Heart right ventricle (tissue), 16 donors: ENCODE results near the gene SPTB. TPM values are rescaled to one million over a fixed set of nuclear protein-coding genes. Genes with fewer than 3 reads are reported as not detected.
A peak's percentile ranks its signal among the peaks of the same experiment; 100 is the strongest.

ENCODE experiments used
- ATAC-seq, 8 donors: fragments of 200-7000 bp; cut with Tn5 transposase; one replicate each; pipeline ENCODE4 v1.9.1; 2020; ENCODE audit warnings: mild to moderate bottlenecking in 8 of 8, moderate library complexity in 8 of 8, moderate number of reproducible peaks in 1 of 8
- DNase-seq, 2 donors: peaks; one replicate each; pipeline ENCODE4 v3.0.0-alpha.2; 2020
- H3K27ac ChIP-seq, 10 donors: fragments of 200-600 bp; sonication (generic) in 2 of 10; one replicate each; pipeline versions ENCODE4 v1.5.0 to v1.8.0; 2020 to 2022; ENCODE audit warnings: mild to moderate bottlenecking in 3 of 10
- H3K27me3 ChIP-seq, 7 donors: fragments of 200-600 bp; one replicate each; pipeline ENCODE4 v1.8.0; 2021 to 2022; ENCODE audit warnings: mild to moderate bottlenecking in 2 of 7
- H3K36me3 ChIP-seq, 9 donors: fragments of 200-600 bp; sonication (generic) in 1 of 9; one replicate each; pipeline versions ENCODE4 v1.5.0 to v1.8.0; 2020 to 2022; ENCODE audit warnings: mild to moderate bottlenecking in 2 of 9
- H3K4me1 ChIP-seq, 9 donors: fragments of 200-600 bp; sonication (generic) in 1 of 9; one replicate each; pipeline versions ENCODE4 v1.5.0 to v1.8.0; 2020 to 2022; ENCODE audit warnings: mild to moderate bottlenecking in 4 of 9
- H3K4me3 ChIP-seq, 10 donors: fragments of 200-600 bp; sonication (generic) in 2 of 10; one replicate each; pipeline versions ENCODE4 v1.5.0 to v1.8.0; 2020 to 2022; ENCODE audit warnings: mild to moderate bottlenecking in 7 of 10, moderate library complexity in 2 of 10
- H3K9me3 ChIP-seq, 11 donors: fragments of 200-600 bp in 10 of 11; sonication (generic) in 2 of 11; one replicate each; pipeline versions ENCODE4 v1.5.0 to v1.8.0; 2013 to 2022; ENCODE audit warnings: mild to moderate bottlenecking in 2 of 11, control low read depth in 1 of 11, moderate library complexity in 1 of 11
- CTCF ChIP-seq, 9 donors: fragments of 200-600 bp; sonication (generic) in 2 of 9; IDR thresholded peaks; one replicate each; pipeline versions ENCODE4 v1.5.0 to v1.8.0; 2021 to 2022; ENCODE audit warnings: antibody characterized with exemption in 9 of 9, mild to moderate bottlenecking in 5 of 9, moderate library complexity in 1 of 9
- WGBS, 2 donors: extraction: QIAGEN DNeasy Blood & Tissue Kit; methylation state at CpG; one replicate each; pipeline ENCODE4 v1.1.7; 2013; ENCODE audit warnings: inconsistent platforms in 1 of 2; 5-methylcytosine and 5-hydroxymethylcytosine counted together
- intact Hi-C, 10 donors: fragments of 100-400 bp; cut with DNase I; formaldehyde crosslinking; loops; one replicate each; pipeline versions ENCODE4 v1.11.1 to v1.14.2; 2022
- polyA plus RNA-seq, 2 donors: library from polyadenylated mRNA; stranded (reverse); fragments of 200-250 nt; gene quantifications; one replicate each; pipeline ENCODE4 v1.2.3, GENCODE V29; 2013
- total RNA-seq, 10 donors: library from RNA; stranded (reverse); fragmentation: NEBNext Ultra II Directional in 3 of 10; extraction: Animal tissue kit (Norgen Biotek cat#: 25700) in 3 of 10; gene quantifications; one replicate each; pipeline versions ENCODE4 v1.2.1 to v1.2.4, GENCODE V29; 2021 to 2023
- donor health status: Arrhythmogenic right ventricular cardiomyopathy.
- donor health status: ischemic (EF 13 %, LVEDD 7.1; RV severe dilation, severe dysfunction).
- donor health status: healthy with polysubstance abuse.
- donor health status: DM: no; HTN: yes; CAD: no.
- donor health status: DM: no; HTN: no; CAD: no.
- donor health status: ischemic (EF 25% LVEDD 6.9; RV normal size, moderate dysfunction).
- donor health status: ischemic (EF 25% LVEDD 5.7; RV mildly dilated, moderate dysfunction).
- donor health status: healthy.
- donor health status: DM: yes; HTN: yes; CAD: no.
- donor health status: Ischemic cardiomyopathy.
- donor health status: ischemic (EF 35%, LVEDD 5.7; RV mildly dilated, moderate dysfunction).
- donor health status: nonischemic (EF 11% LVEDD 7.7; RV severe dilation, severe dysfunction).
- donor health status: DM: yes; HTN: yes; CAD: no.
- donor health status: PGD.
- donor health status: ischemic (EF 29% LVEDD 5.4; RV normal size, mild dysfunction).
- donor health status: nonischemic (EF 23%, LVEDD 6.1; RV moderate dilation, normal function).

Gene SPTB
- total and polyA plus RNA-seq, 12 donors: 24.0 to 114 (median 92.1) TPM

DNA sequence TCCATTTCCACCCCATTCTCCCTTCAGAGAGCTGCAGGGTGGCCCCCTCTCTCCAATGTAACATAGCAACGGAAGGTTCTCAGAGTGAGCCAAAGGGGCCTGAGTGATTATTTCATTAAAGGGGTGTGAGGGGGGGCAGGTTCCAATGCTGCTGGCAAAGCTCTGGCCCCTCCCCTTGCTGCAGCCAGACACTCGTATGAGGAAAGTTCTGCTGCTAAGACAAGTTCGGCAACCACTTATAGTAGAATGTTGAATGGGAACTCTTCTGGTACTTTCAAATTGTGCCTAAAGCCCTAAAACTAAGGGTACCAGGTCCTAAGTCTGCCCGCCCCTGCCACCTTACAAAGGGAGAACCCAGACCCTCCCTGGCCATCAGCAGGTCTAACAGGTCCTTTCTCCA, 125.7 kb downstream of the SPTB start:
- Histone ChIP-seq H3K4me3 (no peak overlapping the region), H3K27me3 (no peaks in the 10 kb centered on the region), H3K4me1 (peaks cover 12 to 38% (median 21%) of the 10 kb centered on the region in 9 donors), H3K9me3 (no peaks in the 10 kb centered on the region), H3K36me3 (peaks cover 0 to 27% (median 9%) of the 10 kb centered on the region in 9 donors), H3K27ac (no peak overlapping the region)
- DNase-seq: no peak
- no peak for ATAC-seq
- intact Hi-C loops: loop anchor here in 1 of 10 donors (5.0 kb wide), 1 partner anchor 37 kb away; no protein-coding TSS in a partner anchor
- no peak for TF ChIP-seq CTCF (IDR thresholded peaks at IDR 0.05)
- 92 to 93% methylated on average over 4 of the region's 4 CpGs for WGBS, 2 donors

DNA sequence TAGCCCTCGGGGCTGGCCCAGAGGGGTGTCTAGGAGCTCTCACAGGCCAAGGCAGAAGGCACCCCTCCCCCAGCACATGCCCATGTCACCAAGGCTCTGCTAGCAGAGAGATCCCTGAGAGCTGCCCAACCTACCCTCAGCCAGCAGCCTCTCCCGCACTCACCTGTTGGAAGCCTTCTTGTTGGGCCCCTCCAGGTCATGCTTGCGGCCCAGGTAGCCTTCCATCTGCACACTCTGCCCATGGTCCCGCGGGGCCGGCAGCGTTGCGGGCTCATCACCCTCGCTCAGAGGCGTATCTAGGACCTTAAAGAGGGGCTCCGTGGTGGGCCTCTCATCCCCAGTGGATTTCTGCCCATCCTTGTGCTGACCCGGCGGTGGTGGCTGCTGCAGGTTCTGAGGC, 126.3 kb downstream of the SPTB start:
- intact Hi-C loops: loop anchor here in 1 of 10 donors (5.0 kb wide), 1 partner anchor 36 kb away; no protein-coding TSS in a partner anchor
- WGBS, 2 donors: 94 to 95% methylated on average over 13 of the region's 13 CpGs
- TF ChIP-seq CTCF (IDR thresholded peaks at IDR 0.05): no peak

DNA sequence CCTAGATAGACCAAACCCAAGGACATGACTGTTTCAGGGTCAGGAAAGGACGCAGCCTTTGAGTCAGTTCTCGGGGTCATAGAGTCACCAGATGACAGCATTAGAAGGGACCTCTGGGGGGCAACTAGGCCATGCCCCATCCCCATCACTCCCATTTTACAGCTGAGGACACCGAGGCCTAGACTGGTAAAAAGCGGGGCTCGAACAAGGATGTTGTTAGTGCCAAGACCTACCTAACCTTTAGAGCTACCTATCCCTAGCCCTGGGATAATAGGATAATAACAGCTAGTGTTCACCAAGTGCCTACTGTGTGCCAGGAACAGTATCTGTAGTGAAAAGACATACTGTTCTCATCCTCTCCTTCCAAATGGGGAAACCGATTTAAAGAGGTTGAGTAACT, 126.8 kb downstream of the SPTB start:
- H3K4me1 ChIP-seq: peaks cover 6 to 28% (median 10%) of the 10 kb centered on the region in 9 donors
- TF ChIP-seq CTCF (IDR thresholded peaks at IDR 0.05): no peak
- WGBS, 2 donors: 94% methylated on average over 6 of the region's 6 CpGs
- no peaks in the 10 kb centered on the region for H3K9me3 ChIP-seq
- DNase-seq: no peak
- no peak for ATAC-seq
- H3K36me3 ChIP-seq: peaks cover 0 to 37% (median 9%) of the 10 kb centered on the region in 9 donors
- H3K4me3 ChIP-seq: no peak overlapping the region
- intact Hi-C loops: loop anchor here in 1 of 10 donors (5.0 kb wide), 1 partner anchor 36 kb away; no protein-coding TSS in a partner anchor
- H3K27me3 ChIP-seq: no peaks in the 10 kb centered on the region
- no peak overlapping the region for H3K27ac ChIP-seq

More for the DNA sequence above, 126.3 kb downstream of the SPTB start:
- ATAC-seq: no peak
- peaks cover 0 to 33% (median 9%) of the 10 kb centered on the region in 9 donors for H3K36me3 ChIP-seq
- H3K4me1 ChIP-seq: peaks cover 10 to 32% (median 15%) of the 10 kb centered on the region in 9 donors
- H3K27ac ChIP-seq: no peak overlapping the region
- H3K27me3 ChIP-seq: no peaks in the 10 kb centered on the region
- no peak for DNase-seq
- no peak overlapping the region for H3K4me3 ChIP-seq
- H3K9me3 ChIP-seq: no peaks in the 10 kb centered on the region

DNA sequence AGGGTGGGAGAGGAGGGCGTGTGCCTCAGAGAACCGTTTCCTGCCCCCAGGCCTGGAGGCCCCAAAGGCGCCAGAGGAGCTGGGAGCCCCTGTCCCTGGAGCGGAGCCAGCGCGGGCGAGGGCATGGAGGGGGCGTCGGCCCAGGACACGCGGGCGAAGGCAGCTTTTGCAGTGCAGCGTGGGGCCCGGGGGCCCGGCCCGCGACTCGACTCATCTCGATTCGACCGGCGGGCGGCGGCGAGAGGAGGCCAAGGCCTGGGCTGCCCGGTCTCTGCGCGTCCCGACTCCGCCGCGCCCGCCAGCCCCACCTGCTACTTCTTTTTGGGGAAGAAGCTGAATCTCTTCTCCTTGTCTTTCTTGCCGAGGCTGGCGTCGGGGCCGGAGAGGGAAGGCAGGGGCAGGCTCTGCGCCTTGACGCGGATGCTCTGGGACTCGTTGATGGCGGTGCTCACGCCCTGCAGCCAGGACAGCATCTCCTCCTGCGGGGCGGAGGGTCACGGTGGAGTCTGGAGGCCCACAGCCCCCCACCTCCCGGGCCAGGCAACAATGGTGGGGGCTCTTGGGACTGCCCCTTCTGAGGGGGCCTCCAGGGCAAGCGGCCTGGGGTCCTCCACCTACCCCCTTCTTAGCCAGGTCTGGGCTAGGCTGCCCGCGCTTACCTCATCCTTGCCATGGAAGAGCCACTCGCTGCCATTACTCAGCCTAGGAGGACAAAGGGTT, 130.6 kb downstream of the SPTB start:
- no peak for TF ChIP-seq CTCF (IDR thresholded peaks at IDR 0.05)
- H3K4me3 ChIP-seq: no peak overlapping the region
- peak in 1 of 8 donors; percentile 20 for ATAC-seq
- peaks cover 8 to 27% (median 21%) of the 10 kb centered on the region in 9 donors for H3K4me1 ChIP-seq
- no peaks in the 10 kb centered on the region for H3K27me3 ChIP-seq
- H3K9me3 ChIP-seq: no peaks in the 10 kb centered on the region
- WGBS, 2 donors: 95 to 96% methylated on average over 38 to 51 of the region's 51 CpGs
- DNase-seq: no peak
- H3K36me3 ChIP-seq: peaks cover 0 to 54% (median 13%) of the 10 kb centered on the region in 9 donors
- intact Hi-C loops: no loop called here
- no peak overlapping the region for H3K27ac ChIP-seq
